VCaP (cell line): Measurements from ENCODE around the gene TRIM44.
"Not testable (repeated sequence)": the region's sequence is repeated elsewhere in the genome, so short reads cannot be mapped to it uniquely, and the experiment has no call there.

Experiments
- H3K27ac ChIP-seq: fragments of 450-650 bp; 2 replicates; pipeline ENCODE4 v1.5.1; 2017
- TF ChIP-seq, protein P1 (sequence below): fragments of 450-650 bp; conservative IDR thresholded peaks from 2 replicates; pipeline ENCODE4 v1.5.1; 2017; ENCODE audit warnings: mild to moderate bottlenecking, moderate library complexity

TRIM44 gene

DNA sequence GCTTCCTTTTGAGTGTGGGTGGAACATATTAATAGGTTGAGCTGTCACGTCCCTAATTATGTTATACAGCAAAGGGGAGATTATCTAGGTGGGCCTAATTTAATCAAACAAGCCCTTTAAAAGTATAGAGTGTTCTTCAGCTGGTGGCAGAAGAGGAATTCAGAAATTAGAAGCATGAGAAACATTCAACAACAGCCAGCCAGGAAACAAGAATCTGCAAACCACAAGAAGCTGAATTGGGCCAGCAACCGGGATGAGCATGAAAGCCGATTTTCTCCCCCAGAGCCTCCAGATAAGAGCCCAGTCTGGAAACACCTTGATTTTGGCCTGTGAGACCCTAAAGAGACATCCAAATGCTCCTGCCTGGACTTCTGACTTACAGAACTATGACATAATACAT lies 175.5 kb downstream of the TRIM44 start:
- H3K27ac ChIP-seq, result no peak overlapping the region
- TF ChIP-seq, protein P1, sequence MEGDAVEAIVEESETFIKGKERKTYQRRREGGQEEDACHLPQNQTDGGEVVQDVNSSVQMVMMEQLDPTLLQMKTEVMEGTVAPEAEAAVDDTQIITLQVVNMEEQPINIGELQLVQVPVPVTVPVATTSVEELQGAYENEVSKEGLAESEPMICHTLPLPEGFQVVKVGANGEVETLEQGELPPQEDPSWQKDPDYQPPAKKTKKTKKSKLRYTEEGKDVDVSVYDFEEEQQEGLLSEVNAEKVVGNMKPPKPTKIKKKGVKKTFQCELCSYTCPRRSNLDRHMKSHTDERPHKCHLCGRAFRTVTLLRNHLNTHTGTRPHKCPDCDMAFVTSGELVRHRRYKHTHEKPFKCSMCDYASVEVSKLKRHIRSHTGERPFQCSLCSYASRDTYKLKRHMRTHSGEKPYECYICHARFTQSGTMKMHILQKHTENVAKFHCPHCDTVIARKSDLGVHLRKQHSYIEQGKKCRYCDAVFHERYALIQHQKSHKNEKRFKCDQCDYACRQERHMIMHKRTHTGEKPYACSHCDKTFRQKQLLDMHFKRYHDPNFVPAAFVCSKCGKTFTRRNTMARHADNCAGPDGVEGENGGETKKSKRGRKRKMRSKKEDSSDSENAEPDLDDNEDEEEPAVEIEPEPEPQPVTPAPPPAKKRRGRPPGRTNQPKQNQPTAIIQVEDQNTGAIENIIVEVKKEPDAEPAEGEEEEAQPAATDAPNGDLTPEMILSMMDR, result no peak

DNA sequence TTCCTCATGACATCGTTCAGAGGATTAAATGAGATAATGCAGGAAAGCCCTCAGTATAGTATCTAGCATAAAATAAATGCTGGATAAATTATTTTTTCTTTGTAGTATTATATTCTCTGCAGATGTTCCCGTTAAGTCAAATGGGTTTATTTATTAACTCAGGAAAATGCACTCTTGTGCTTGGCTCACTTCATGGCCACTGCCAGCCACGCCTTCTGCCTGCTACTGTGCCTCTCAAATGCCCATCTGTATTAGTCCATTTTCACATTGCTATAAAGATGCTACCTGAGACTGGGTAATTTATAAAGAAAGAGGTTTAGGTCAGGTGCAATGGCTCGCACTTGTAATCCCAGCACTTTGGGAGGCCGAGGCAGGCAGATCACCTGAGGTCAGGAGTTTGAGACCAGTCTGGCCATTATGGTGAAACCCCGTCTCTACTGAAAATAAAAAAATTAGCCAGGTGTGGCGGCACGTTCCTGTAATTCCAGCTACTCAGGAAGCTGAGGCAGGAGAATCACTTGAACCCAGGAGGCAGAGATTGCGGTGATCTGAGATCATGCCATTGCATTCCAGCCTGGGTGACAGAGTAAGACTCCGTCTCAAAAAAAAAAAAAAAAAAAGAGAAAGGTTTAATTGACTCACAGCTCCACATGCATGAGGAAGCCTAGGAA lies 176.3 kb downstream of the TRIM44 start:
- H3K27ac ChIP-seq, result not testable (repeated sequence)

DNA sequence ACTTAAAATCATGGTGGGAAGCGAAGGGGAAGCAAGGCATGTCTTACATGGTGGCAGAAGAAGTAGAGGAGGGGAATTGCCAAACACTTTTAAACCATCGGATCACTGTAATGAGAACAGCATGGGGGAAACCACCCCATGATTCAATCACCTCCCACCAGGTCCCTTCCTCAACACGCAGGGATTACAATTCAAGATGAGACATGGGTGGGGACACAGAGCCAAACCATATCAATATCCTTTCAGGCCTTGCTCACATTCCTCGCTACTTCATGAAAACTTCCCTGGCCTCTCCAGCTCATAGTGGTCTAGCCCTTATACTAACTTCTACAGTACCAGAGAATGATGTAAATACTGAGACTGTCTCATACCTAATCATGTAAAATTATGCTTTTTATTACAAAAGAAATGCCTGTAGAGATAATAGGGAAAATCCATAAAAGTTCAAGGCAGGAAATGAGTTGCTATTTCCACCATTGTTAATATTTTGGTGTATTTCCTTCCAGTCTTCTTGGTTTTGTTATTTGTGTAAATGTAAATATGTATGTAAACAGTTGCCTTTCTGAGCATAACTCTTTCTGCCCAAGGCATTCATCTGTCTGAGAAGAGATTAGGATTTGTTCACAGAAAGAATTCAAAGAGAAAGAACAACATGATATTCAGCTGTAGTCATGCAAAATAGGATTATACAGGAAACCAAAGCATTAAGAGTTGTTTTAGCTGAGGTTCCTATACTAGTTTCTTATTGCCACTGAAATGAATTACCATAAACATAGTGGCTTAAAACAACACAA lies 177.0 kb downstream of the TRIM44 start:
- no peak overlapping the region for H3K27ac ChIP-seq
- TF ChIP-seq, protein P1, result no peak

DNA sequence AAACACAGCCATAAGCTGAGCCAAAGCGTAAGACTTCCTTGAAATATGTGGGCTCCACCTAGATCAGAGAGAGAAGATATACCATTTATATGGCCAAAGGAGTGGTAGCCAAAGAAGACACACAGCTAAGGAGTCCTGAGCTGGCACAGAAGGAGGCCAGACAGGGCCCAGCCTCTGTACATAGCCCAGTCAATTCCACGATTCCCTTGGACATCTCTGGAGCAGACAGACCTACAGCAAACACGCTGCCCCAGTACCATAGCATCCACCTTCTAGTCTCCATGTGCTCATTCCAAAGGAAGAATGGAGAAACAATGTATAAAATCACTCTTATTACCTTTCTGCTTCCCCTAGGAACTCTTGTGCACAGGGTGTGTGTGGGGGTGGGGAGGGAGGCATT lies 179.2 kb downstream of the TRIM44 start:
- no peak overlapping the region for H3K27ac ChIP-seq
- TF ChIP-seq, protein P1, result no peak

DNA sequence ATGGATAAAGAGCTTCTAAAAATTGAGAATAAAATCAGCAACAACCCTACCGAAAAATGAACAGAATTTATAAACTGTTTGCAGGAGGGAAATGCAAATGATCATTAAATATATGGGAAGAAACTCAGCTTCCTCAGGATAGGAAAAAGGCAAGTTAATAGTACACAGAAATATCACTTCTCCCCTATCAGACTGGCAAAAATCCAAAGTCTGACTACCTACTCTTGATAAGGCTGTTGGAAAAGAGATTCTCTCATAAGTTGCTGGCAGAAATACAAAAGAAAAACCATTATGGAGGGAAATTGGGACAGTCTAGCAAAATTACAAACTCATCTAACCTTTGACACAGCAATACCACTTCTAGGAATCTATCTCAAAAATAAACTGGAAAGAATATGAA lies 180.4 kb downstream of the TRIM44 start:
- no peak overlapping the region for H3K27ac ChIP-seq
- TF ChIP-seq, protein P1, result no peak

DNA sequence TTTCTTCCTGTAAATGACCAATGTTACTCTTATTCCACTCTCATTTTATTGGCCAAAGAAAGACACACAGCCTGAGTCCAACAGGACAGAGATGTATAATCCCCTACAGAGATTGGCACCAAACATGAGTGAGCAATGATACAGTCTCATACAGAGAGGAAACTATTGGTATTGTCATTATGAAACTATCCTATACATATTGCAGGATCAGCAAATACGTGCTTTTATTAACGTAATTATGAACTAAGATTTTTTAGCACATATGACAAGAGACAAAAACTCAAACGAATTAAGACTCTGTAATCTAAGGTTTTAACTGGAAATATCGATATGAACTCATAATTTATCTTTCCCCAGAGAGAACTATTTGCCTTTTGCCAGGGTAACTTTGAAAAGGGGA lies 182.0 kb downstream of the TRIM44 start:
- no peak overlapping the region for H3K27ac ChIP-seq
- TF ChIP-seq, protein P1, result no peak

DNA sequence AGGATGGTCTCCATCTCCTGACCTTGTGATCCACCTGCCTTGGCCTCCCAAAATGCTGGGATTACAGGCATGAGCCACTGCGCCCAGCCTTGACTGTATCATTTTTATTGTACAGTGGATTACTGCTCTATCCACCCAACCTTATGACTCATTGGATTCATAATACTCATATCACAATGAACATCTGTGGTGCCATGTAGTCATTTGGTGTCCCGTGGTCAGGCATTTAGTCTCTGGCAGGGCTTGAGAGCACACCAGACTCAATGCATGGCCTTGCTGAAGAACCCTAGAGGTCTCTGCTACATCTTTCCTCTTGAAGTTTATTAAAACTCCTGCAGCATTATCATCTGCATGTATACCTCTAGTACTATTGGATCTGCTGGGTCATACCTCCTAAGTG lies 183.3 kb downstream of the TRIM44 start:
- TF ChIP-seq, protein P1, result no peak
- H3K27ac ChIP-seq, result no peak overlapping the region

DNA sequence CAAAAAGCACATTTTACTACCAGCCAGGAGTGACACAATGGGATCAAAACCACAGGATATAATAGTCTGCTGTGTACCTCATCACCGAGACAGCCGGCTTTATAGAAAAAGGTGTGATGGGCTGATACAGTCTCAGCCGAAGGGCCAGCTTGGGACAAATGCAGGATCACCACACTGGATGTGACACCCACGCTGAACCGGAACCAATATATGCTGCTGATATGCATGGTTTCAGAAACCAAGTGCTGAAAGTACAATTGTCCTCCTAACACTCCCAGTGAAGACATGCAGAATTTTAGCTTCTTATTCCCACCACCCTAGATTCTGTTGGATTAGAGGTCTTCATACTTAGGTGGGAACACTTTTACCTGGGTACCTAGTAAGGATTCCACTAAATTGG lies 184.3 kb downstream of the TRIM44 start:
- peak overlapping the region; percentile 34; the same call in 1 of the 2 replicates for H3K27ac ChIP-seq
- TF ChIP-seq, protein P1, result no peak
